SK-N-SH (cell line): ENCODE results near the gene P3H3. TPM values are rescaled to one million over a fixed set of nuclear protein-coding genes. Genes with fewer than 3 reads are reported as not detected.

Experiments used
- CHD2 ChIP-seq: fragments of 150-350 bp; IDR thresholded peaks from 2 replicates; pipeline ENCODE4 v1.6.1; 2018; ENCODE audit warnings: low read length; ENCODE audit not compliant: partially characterized antibody
- EP300 ChIP-seq, 2 experiments: IDR thresholded peaks; 2 replicates each; pipeline versions ENCODE4 v1.4.0 to v1.6.1; 2012; ENCODE audit warnings: borderline replicate concordance in 1 of 2, low read depth in 1 of 2, low read length in 1 of 2
- EZH2phosphoT487 ChIP-seq: fragments of 200-600 bp; sonication (generic); IDR thresholded peaks from 2 replicates; pipeline ENCODE4 v1.6.1; 2017; ENCODE audit warnings: low read depth, mixed run types, mild to moderate bottlenecking, antibody characterized with exemption, moderate library complexity, borderline replicate concordance
- FOSL2 ChIP-seq: IDR thresholded peaks from 2 replicates; pipeline ENCODE4 v1.4.0; 2012; ENCODE audit warnings: low read depth, mild to moderate bottlenecking, moderate library complexity, borderline replicate concordance
- FOXJ3 ChIP-seq: sonication (generic); formaldehyde crosslinking; IDR thresholded peaks from 2 replicates; pipeline ENCODE4 v1.5.1; 2020; ENCODE audit warnings: mild to moderate bottlenecking, missing genetic modification reagents
- JUND ChIP-seq: IDR thresholded peaks from 2 replicates; pipeline ENCODE4 v1.4.0; 2012
- NFIC ChIP-seq: IDR thresholded peaks from 2 replicates; pipeline ENCODE4 v1.4.0; 2012; ENCODE audit warnings: borderline replicate concordance
- NRF1 ChIP-seq: IDR thresholded peaks from 2 replicates; pipeline ENCODE4 v1.6.1; 2012; ENCODE audit warnings: low read depth, mild to moderate bottlenecking, low read length
- RCOR1 ChIP-seq: fragments of 150-350 bp; IDR thresholded peaks from 2 replicates; pipeline ENCODE4 v1.6.1; 2017; ENCODE audit warnings: antibody characterized with exemption, low read length
- RFX5 ChIP-seq: IDR thresholded peaks from 2 replicates; pipeline ENCODE4 v1.6.1; 2012; ENCODE audit warnings: mild to moderate bottlenecking, improper control_type of control experiment, low read length
- RXRA ChIP-seq: IDR thresholded peaks from 2 replicates; pipeline ENCODE4 v1.4.0; 2012; ENCODE audit warnings: low read depth, mild to moderate bottlenecking, borderline replicate concordance
- SMC3 ChIP-seq: IDR thresholded peaks from 2 replicates; pipeline ENCODE4 v1.6.1; 2012; ENCODE audit warnings: low read depth, low read length, improper control_type of control experiment
- TCF12 ChIP-seq: IDR thresholded peaks from 2 replicates; pipeline ENCODE4 v1.4.0; 2012
- YY1 ChIP-seq: IDR thresholded peaks from 2 replicates; pipeline ENCODE4 v1.4.0; 2012; ENCODE audit warnings: low read depth, mild to moderate bottlenecking
- polyA plus RNA-seq, 3 experiments: library from polyadenylated mRNA; depleted of rRNA; stranded (reverse); fragments of >200 nt; gene quantifications; 2 replicates each; pipeline ENCODE4 v1.2.3, GENCODE V29; 2012
- TF ChIP-seq, protein P1 (sequence below): fragments of 150-350 bp; IDR thresholded peaks from 2 replicates; pipeline ENCODE4 v1.6.1; 2016; ENCODE audit warnings: mild to moderate bottlenecking, low read depth, low read length
- TF ChIP-seq, protein P2 (sequence below): IDR thresholded peaks from 2 replicates; pipeline ENCODE4; 2012
- TF ChIP-seq, protein P3 (sequence below): fragments of 150-350 bp; IDR thresholded peaks from 2 replicates; pipeline ENCODE4 v1.6.1; 2017; ENCODE audit warnings: antibody characterized with exemption, low read length, low read depth, borderline replicate concordance
- TF ChIP-seq, protein P4 (sequence below): IDR thresholded peaks from 2 replicates; pipeline ENCODE4 v1.4.0; 2012; ENCODE audit warnings: low read depth, borderline replicate concordance
- TF ChIP-seq, protein P5 (sequence below): fragments of 200-600 bp; sonication (generic); IDR thresholded peaks from 2 replicates; pipeline ENCODE4 v1.6.1; 2017; ENCODE audit warnings: antibody characterized with exemption, mild to moderate bottlenecking, moderate library complexity
- TF ChIP-seq, protein P6 (sequence below): IDR thresholded peaks from 2 replicates; pipeline ENCODE4 v1.4.0; 2012; ENCODE audit warnings: low read depth, borderline replicate concordance
- TF ChIP-seq, protein P7 (sequence below): IDR thresholded peaks from 2 replicates; pipeline ENCODE4 v1.4.0; 2012; ENCODE audit warnings: low read depth

P3H3 gene
- polyA plus RNA-seq, 1 of the 3 experiments (the other 2 are of a cell fraction), result 74.6 TPM

DNA sequence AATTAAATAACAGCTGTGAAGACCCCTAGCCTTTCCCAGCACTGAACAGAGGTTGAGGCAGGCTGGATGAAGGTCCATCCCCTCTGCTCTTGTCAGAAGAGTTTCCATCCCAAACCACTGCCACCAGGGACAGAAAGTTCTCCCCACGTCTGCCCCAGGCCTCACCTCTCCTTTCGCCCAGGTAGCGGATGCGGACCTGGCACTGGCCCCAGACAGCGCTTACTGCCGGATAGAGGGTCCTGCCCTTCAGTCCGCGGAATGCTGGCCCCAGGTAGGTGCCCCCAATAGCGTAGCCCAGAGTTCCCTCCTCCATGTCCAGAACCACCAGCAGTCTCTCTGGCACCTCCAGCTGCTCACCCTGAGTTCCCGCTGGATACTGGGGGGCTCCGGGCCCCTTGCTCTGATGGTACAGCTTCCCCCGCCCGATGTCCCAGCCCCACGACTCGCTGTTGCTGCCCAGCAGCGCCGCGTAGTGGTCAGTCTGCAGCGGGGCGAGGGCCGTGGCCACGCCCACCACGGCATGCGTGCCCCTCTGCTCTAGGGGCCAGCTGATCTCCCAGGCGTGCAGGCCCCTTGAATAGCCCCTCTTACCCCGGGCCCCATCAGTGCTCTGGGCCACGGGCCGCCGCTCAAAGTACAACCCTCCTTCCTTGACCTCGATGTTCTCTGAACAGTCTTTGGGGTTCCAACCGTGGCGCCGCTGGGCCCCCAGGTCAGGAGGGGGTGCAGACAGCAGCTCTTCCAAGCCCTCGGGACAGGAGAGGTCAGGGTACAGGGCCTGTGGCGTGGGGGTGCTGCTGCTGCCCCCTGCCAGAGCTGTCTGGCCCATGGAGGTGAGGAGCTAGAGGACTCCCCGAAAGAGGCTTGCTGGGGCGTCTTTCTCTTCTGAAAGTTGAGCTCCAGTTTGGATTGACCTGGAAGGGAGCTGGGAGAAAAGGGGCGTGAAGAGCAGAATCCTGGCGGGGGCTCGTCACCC is 44.2 kb downstream of the P3H3 start (continued):
- TF ChIP-seq, protein P1, sequence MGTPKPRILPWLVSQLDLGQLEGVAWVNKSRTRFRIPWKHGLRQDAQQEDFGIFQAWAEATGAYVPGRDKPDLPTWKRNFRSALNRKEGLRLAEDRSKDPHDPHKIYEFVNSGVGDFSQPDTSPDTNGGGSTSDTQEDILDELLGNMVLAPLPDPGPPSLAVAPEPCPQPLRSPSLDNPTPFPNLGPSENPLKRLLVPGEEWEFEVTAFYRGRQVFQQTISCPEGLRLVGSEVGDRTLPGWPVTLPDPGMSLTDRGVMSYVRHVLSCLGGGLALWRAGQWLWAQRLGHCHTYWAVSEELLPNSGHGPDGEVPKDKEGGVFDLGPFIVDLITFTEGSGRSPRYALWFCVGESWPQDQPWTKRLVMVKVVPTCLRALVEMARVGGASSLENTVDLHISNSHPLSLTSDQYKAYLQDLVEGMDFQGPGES, result no peak
- TF ChIP-seq FOSL2 (no peak), RCOR1 (no peak), TCF12 (no peak), CHD2 (no peak), JUND (no peak), RFX5 (no peak), NRF1 (no peak), EZH2phosphoT487 (no peak), YY1 (no peak), RXRA (no peak), NFIC (no peak), FOXJ3 (no peak), EP300 (IDR thresholded peaks at IDR 0.05; ENCODE audit: borderline replicate concordance in 1 of 2, low read depth in 1 of 2, low read length in 1 of 2) (no peak), SMC3 (peak; percentile 28; the same call in 1 of the 2 replicates)
- TF ChIP-seq, protein P2, sequence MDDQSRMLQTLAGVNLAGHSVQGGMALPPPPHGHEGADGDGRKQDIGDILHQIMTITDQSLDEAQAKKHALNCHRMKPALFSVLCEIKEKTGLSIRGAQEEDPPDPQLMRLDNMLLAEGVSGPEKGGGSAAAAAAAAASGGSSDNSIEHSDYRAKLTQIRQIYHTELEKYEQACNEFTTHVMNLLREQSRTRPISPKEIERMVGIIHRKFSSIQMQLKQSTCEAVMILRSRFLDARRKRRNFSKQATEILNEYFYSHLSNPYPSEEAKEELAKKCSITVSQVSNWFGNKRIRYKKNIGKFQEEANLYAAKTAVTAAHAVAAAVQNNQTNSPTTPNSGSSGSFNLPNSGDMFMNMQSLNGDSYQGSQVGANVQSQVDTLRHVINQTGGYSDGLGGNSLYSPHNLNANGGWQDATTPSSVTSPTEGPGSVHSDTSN, result no peak; the same call in 1 of the 2 replicates
- TF ChIP-seq, protein P3, sequence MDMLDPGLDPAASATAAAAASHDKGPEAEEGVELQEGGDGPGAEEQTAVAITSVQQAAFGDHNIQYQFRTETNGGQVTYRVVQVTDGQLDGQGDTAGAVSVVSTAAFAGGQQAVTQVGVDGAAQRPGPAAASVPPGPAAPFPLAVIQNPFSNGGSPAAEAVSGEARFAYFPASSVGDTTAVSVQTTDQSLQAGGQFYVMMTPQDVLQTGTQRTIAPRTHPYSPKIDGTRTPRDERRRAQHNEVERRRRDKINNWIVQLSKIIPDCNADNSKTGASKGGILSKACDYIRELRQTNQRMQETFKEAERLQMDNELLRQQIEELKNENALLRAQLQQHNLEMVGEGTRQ, result no peak
- TF ChIP-seq, protein P4, sequence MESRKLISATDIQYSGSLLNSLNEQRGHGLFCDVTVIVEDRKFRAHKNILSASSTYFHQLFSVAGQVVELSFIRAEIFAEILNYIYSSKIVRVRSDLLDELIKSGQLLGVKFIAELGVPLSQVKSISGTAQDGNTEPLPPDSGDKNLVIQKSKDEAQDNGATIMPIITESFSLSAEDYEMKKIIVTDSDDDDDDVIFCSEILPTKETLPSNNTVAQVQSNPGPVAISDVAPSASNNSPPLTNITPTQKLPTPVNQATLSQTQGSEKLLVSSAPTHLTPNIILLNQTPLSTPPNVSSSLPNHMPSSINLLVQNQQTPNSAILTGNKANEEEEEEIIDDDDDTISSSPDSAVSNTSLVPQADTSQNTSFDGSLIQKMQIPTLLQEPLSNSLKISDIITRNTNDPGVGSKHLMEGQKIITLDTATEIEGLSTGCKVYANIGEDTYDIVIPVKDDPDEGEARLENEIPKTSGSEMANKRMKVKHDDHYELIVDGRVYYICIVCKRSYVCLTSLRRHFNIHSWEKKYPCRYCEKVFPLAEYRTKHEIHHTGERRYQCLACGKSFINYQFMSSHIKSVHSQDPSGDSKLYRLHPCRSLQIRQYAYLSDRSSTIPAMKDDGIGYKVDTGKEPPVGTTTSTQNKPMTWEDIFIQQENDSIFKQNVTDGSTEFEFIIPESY, result no peak
- TF ChIP-seq, protein P5, sequence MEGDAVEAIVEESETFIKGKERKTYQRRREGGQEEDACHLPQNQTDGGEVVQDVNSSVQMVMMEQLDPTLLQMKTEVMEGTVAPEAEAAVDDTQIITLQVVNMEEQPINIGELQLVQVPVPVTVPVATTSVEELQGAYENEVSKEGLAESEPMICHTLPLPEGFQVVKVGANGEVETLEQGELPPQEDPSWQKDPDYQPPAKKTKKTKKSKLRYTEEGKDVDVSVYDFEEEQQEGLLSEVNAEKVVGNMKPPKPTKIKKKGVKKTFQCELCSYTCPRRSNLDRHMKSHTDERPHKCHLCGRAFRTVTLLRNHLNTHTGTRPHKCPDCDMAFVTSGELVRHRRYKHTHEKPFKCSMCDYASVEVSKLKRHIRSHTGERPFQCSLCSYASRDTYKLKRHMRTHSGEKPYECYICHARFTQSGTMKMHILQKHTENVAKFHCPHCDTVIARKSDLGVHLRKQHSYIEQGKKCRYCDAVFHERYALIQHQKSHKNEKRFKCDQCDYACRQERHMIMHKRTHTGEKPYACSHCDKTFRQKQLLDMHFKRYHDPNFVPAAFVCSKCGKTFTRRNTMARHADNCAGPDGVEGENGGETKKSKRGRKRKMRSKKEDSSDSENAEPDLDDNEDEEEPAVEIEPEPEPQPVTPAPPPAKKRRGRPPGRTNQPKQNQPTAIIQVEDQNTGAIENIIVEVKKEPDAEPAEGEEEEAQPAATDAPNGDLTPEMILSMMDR, result peak; percentile 88
- TF ChIP-seq, protein P6, sequence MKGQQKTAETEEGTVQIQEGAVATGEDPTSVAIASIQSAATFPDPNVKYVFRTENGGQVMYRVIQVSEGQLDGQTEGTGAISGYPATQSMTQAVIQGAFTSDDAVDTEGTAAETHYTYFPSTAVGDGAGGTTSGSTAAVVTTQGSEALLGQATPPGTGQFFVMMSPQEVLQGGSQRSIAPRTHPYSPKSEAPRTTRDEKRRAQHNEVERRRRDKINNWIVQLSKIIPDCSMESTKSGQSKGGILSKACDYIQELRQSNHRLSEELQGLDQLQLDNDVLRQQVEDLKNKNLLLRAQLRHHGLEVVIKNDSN, result 0 out of 2 replicates have a peak, but pooled peaks have one; percentile 11
- TF ChIP-seq, protein P7, sequence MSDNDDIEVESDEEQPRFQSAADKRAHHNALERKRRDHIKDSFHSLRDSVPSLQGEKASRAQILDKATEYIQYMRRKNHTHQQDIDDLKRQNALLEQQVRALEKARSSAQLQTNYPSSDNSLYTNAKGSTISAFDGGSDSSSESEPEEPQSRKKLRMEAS, result peak; percentile 63; the same call in 1 of the 2 replicates
